HepG2 (cell line): ENCODE results near the gene GRM8. TPM values are rescaled to one million over a fixed set of nuclear protein-coding genes. Genes with fewer than 3 reads are reported as not detected.
A peak's percentile ranks its signal among the peaks of the same experiment; 100 is the strongest.

ENCODE experiments used
- FOXP1 ChIP-seq, 2 experiments: fragments of 450-650 bp in 1 of 2; IDR thresholded peaks; 2 replicates each; pipeline ENCODE4 v1.6.1; 2017 to 2018; ENCODE audit warnings: antibody characterized with exemption in 1 of 2
- KDM2A ChIP-seq: sonication (generic); formaldehyde crosslinking; IDR thresholded peaks from 2 replicates; pipeline ENCODE4 v1.4.0; 2020; ENCODE audit warnings: low read depth, missing genetic modification reagents, borderline replicate concordance
- KDM6A ChIP-seq: IDR thresholded peaks from 2 replicates; pipeline ENCODE4 v1.6.1; 2016; ENCODE audit warnings: low read depth
- KIAA2018 ChIP-seq: sonication (generic); formaldehyde crosslinking; IDR thresholded peaks from 2 replicates; pipeline ENCODE4 v1.5.0; 2020; ENCODE audit warnings: mild to moderate bottlenecking, missing genetic modification reagents, borderline replicate concordance
- KLF16 ChIP-seq, 2 experiments: sonication (generic) in 1 of 2; formaldehyde crosslinking in 1 of 2; IDR thresholded peaks; 2 replicates each; pipeline versions ENCODE4 v1.6.1 to v1.8.0; 2016 to 2023; ENCODE audit warnings: missing genetic modification reagents in 2 of 2, missing compliant biosample characterization in 1 of 2
- NFYC ChIP-seq: IDR thresholded peaks from 2 replicates; pipeline ENCODE4 v1.6.1; 2016; ENCODE audit warnings: missing genetic modification reagents, missing compliant biosample characterization
- PAXIP1 ChIP-seq: sonication (generic); formaldehyde crosslinking; conservative IDR thresholded peaks from 2 replicates; pipeline ENCODE4 v1.4.0; 2020; ENCODE audit warnings: mild to moderate bottlenecking, missing genetic modification reagents, moderate library complexity
- XBP1 ChIP-seq: sonication (generic); formaldehyde crosslinking; IDR thresholded peaks from 2 replicates; pipeline ENCODE4 v1.5.0; 2020; ENCODE audit warnings: missing genetic modification reagents
- ZFP36L2 ChIP-seq: sonication (generic); formaldehyde crosslinking; IDR thresholded peaks from 2 replicates; pipeline ENCODE4 v1.4.0; 2020; ENCODE audit warnings: missing genetic modification reagents
- ZKSCAN8 ChIP-seq: IDR thresholded peaks from 2 replicates; pipeline ENCODE4 v1.6.1; 2016; ENCODE audit warnings: borderline replicate concordance, missing genetic modification reagents, missing compliant biosample characterization
- ZNF230 ChIP-seq: sonication (generic); formaldehyde crosslinking; IDR thresholded peaks from 2 replicates; pipeline ENCODE4 v1.4.0; 2020; ENCODE audit warnings: mild to moderate bottlenecking, missing genetic modification reagents
- ZNF260 ChIP-seq: sonication (generic); formaldehyde crosslinking; IDR thresholded peaks from 2 replicates; pipeline ENCODE4 v1.4.0; 2020; ENCODE audit warnings: missing genetic modification reagents, low read depth, mild to moderate bottlenecking, borderline replicate concordance
- ZNF800 ChIP-seq: sonication (generic); formaldehyde crosslinking; IDR thresholded peaks from 2 replicates; pipeline ENCODE4 v1.4.0; 2020; ENCODE audit warnings: missing genetic modification reagents
- ZNF879 ChIP-seq: sonication (generic); formaldehyde crosslinking; IDR thresholded peaks from 2 replicates; pipeline ENCODE4 v1.8.1; 2023; ENCODE audit warnings: missing genetic modification reagents
- polyA plus RNA-seq, 8 experiments: library from polyadenylated mRNA; depleted of rRNA in 3 of 8; stranded (reverse) in 7 of 8; unstranded in 1 of 8; fragments of >200 nt; fragmentation: Illumina TruSeq in 4 of 8; extraction: Trizol in 4 of 8; gene quantifications; 2 replicates each; pipeline versions ENCODE4 v1.2.1 to v1.2.3, GENCODE V29; 2011 to 2016; ENCODE audit warnings: low read depth in 4 of 8, missing spikeins in 1 of 8, mixed read lengths in 1 of 8; ENCODE audit not compliant: insufficient read depth in 1 of 8
- total RNA-seq, 5 experiments: library from RNA; depleted of rRNA; stranded (reverse); fragments of >200 nt; fragmentation: Illumina TruSeq; extraction: Trizol; gene quantifications; 2 replicates each; pipeline ENCODE4 v1.2.3, GENCODE V29; 2016; ENCODE audit warnings: low read depth in 1 of 5

GRM8 gene
- total and polyA plus RNA-seq, 2 of the 13 experiments (the other 11 are each of a cell fraction or from before 2014, with no cell fraction given), result not detected

- TF ChIP-seq KDM6A (no peak), XBP1 (peak; percentile 79; the same call in 1 of the 2 replicates), KLF16 (CRISPR knock-in tag; IDR thresholded peaks at IDR 0.05) (peak in 1 of 2 experiments; percentile 86; a peak in 2 of 4 replicates), ZNF230 (CRISPR knock-in tag) (peak; percentile 55; the same call in 1 of the 2 replicates), ZFP36L2 (CRISPR knock-in tag) (peak; percentile 92), ZNF800 (CRISPR knock-in tag) (0 out of 2 replicates have a peak, but pooled peaks have one; percentile 28), ZKSCAN8 (CRISPR knock-in tag) (0 out of 2 replicates have a peak, but pooled peaks have one; percentile 72), NFYC (CRISPR knock-in tag) (no peak), ZNF879 (CRISPR knock-in tag) (no peak), ZNF260 (CRISPR knock-in tag) (no peak), FOXP1 (IDR thresholded peaks at IDR 0.05) (no peak), FOXP1 (CRISPR knock-in tag; IDR thresholded peaks at IDR 0.05) (no peak), KIAA2018 (CRISPR knock-in tag) (no peak), PAXIP1 (CRISPR knock-in tag) (0 out of 2 replicates have a peak, but pooled peaks have one; percentile 26), KDM2A (CRISPR knock-in tag) (no peak)
These were observed 145.1 kb downstream of the GRM8 start (continued) for GRCh38 chr7:127107601-127108007.
